ENCODE data around the gene TXK.

TXK gene

GRCh38 chr4:48030470-48030869, 103.6 kb downstream of the TXK start:
- in situ Hi-C loops (cut with HindIII; ENCODE audit: low sequenced_read_pairs), result loop anchor here (10.0 kb wide), 1 partner anchor 64 kb away; no protein-coding TSS in a partner anchor

DNA sequence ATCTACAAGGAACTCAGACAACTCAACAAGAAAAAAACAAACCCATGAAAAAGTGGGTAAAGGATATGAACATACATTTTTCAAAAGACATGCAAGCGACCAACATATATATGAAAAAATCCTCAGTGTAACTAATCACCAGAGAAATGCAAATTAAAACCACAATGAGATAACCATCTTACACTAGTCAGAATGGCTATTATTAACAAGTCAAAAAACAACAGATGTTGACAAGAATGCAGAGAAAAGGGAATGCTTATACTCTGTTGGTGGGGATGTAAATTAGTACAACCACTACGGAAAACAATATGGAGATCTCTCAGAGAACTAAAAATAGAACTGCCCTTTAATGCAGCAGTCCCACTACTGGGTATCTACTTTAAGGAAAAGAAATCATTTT, 105.4 kb downstream of the TXK start:
- in situ Hi-C loops (cut with HindIII; ENCODE audit: low sequenced_read_pairs), result no loop called here

GRCh38 chr4:48027653-48028052, 106.4 kb downstream of the TXK start:
- in situ Hi-C loops (cut with HindIII; ENCODE audit: low sequenced_read_pairs), result no loop called here

GRCh38 chr4:48025005-48025404, 109.0 kb downstream of the TXK start:
- in situ Hi-C loops (cut with HindIII; ENCODE audit: low sequenced_read_pairs), result no loop called here

DNA sequence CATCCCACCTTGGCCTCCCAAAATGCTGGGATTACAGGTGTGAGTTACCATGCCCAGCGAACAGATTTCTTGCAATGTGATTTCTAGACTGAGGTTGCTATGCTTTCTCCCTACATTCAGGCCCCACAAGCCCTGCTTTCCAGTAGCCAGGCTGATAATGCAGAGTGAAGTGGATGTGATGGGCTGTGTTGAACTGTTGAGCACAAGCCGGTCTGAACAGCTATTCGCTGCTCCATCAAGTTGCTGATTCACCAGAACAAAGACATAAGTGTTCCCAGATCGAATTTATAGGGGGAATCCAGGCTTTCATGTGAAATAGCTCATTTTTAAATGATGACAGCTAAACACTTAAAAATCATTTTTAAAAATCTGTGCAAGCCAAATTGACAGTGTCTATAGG, 109.5 kb downstream of the TXK start:
- in situ Hi-C loops (cut with HindIII; ENCODE audit: low sequenced_read_pairs), result no loop called here

DNA sequence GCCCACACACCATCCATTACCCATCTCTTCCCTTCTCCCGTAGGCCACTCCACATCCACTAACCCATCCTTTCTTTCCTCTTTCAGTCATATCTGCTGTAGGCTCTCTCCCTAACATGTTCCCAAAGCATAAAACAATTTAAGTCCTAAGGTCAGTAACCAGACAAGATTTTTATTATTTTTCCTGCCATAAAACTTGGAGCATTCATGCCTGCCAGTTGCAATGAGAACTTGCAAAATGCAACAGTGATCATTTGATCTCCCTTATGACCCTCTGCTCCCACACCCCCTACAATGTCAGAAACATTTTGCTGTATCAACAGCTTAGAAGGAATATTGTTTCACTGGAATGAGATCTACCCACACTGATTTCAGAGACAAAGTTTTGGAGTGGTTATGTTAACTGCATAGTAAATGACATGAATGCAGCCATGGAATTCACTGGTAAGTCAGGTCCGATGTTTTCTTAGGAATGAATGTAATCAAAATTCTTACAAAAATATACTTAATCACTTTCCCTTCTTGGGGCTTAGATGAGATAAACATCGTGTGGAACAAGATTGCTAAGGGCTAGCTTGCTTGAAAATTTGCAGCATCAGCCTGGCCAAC, 111.8 kb downstream of the TXK start:
- in situ Hi-C loops (cut with HindIII; ENCODE audit: low sequenced_read_pairs), result no loop called here

GRCh38 chr4:48021100-48021499, 113.0 kb downstream of the TXK start:
- in situ Hi-C loops (cut with HindIII; ENCODE audit: low sequenced_read_pairs), result no loop called here

- in situ Hi-C loops (cut with HindIII; ENCODE audit: low sequenced_read_pairs), result no loop called here
Measured at GRCh38 chr4:48018112-48018511, 115.9 kb downstream of the TXK start.

GRCh38 chr4:48017108-48017571, 116.9 kb downstream of the TXK start:
- in situ Hi-C loops (cut with HindIII; ENCODE audit: low sequenced_read_pairs), result no loop called here

Data from DLD1 (cell line).